ENCODE results near the gene UGT1A6. TPM values are rescaled to one million over a fixed set of nuclear protein-coding genes. Genes with fewer than 3 reads are reported as not detected.

Gene UGT1A6
- total RNA-seq, 1 experiment from 2014 or later: 0.79 TPM

- peaks cover 13% of the 10 kb centered on the region for H3K4me1 Mint-ChIP-seq (ENCODE audit: insufficient read depth, unreplicated experiment)
Measured at GRCh38 chr2:233798335-233799086, 105.8 kb downstream of the UGT1A6 start.

GRCh38 chr2:233799087-233799665 lies 106.5 kb downstream of the UGT1A6 start:
- no peak for DNase-seq (ENCODE audit: unreplicated experiment)
- Mint-ChIP-seq H3K36me3 (ENCODE audit: insufficient read depth, unreplicated experiment) (no peaks in the 10 kb centered on the region), H3K27ac (ENCODE audit: low read depth, unreplicated experiment) (no peak overlapping the region), H3K27me3 (ENCODE audit: insufficient read depth, unreplicated experiment) (peaks cover 10% of the 10 kb centered on the region), H3K4me3 (ENCODE audit: unreplicated experiment) (no peak overlapping the region), H3K9me3 (ENCODE audit: unreplicated experiment) (no peaks in the 10 kb centered on the region), H3K4me1 (ENCODE audit: insufficient read depth, unreplicated experiment) (peaks cover 13% of the 10 kb centered on the region)
- intact Hi-C loops (cut with micrococcal nuclease): no loop called here
- TF ChIP-seq, protein P1, sequence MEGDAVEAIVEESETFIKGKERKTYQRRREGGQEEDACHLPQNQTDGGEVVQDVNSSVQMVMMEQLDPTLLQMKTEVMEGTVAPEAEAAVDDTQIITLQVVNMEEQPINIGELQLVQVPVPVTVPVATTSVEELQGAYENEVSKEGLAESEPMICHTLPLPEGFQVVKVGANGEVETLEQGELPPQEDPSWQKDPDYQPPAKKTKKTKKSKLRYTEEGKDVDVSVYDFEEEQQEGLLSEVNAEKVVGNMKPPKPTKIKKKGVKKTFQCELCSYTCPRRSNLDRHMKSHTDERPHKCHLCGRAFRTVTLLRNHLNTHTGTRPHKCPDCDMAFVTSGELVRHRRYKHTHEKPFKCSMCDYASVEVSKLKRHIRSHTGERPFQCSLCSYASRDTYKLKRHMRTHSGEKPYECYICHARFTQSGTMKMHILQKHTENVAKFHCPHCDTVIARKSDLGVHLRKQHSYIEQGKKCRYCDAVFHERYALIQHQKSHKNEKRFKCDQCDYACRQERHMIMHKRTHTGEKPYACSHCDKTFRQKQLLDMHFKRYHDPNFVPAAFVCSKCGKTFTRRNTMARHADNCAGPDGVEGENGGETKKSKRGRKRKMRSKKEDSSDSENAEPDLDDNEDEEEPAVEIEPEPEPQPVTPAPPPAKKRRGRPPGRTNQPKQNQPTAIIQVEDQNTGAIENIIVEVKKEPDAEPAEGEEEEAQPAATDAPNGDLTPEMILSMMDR (IDR thresholded peaks at IDR 0.05; ENCODE audit: unreplicated experiment): no peak
- POLR2A ChIA-PET: no interaction called here
- CTCF ChIA-PET: interaction anchor here (1.1 kb wide), 1 partner anchor 41 kb away, joined by 3 read pairs; no protein-coding TSS in a partner anchor
- BruUV-seq (replicated peaks): no TSS peak

More at GRCh38 chr2:233798335-233799086, 105.8 kb downstream of the UGT1A6 start:
- TF ChIP-seq, protein P1 (IDR thresholded peaks at IDR 0.05; ENCODE audit: unreplicated experiment): no peak
- H3K36me3 Mint-ChIP-seq (ENCODE audit: insufficient read depth, unreplicated experiment): no peaks in the 10 kb centered on the region
- intact Hi-C loops (cut with micrococcal nuclease): no loop called here
- BruUV-seq (replicated peaks): no TSS peak
- no peaks in the 10 kb centered on the region for H3K9me3 Mint-ChIP-seq (ENCODE audit: unreplicated experiment)
- H3K4me3 Mint-ChIP-seq (ENCODE audit: unreplicated experiment): no peak overlapping the region
- peaks cover 10% of the 10 kb centered on the region for H3K27me3 Mint-ChIP-seq (ENCODE audit: insufficient read depth, unreplicated experiment)
- ChIA-PET POLR2A (no interaction called here), CTCF (interaction anchor here (0.7 to 1.1 kb wide), 2 partner anchors 40 to 389 kb away, joined by 3 read pairs; no protein-coding TSS in a partner anchor)
- no peak for DNase-seq (ENCODE audit: unreplicated experiment)
- no peak overlapping the region for H3K27ac Mint-ChIP-seq (ENCODE audit: low read depth, unreplicated experiment)

DNA sequence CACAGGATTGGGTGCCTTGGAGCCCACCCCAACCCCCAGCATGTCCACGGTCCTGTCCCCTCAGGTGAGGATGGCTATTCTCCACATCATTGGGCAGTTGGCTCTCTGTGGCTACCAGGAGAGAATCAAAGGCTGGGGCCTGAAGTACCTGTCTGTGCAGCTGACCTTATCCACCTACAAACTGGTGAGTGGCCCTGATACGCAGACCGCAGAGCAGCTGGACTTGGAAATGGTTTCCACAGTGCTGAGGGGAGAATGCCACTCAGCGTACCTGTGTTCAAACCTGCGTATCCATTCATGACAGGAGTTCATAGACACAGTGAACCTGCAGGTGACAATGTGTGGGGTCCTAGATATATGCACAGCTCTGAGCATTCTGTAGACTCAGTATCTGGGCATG lies 107.0 kb downstream of the UGT1A6 start:
- DNase-seq (ENCODE audit: unreplicated experiment): no peak
- H3K9me3 Mint-ChIP-seq (ENCODE audit: unreplicated experiment): no peaks in the 10 kb centered on the region
- no peak overlapping the region for H3K4me3 Mint-ChIP-seq (ENCODE audit: unreplicated experiment)
- intact Hi-C loops (cut with micrococcal nuclease): no loop called here
- H3K27ac Mint-ChIP-seq (ENCODE audit: low read depth, unreplicated experiment): no peak overlapping the region
- peaks cover 13% of the 10 kb centered on the region for H3K4me1 Mint-ChIP-seq (ENCODE audit: insufficient read depth, unreplicated experiment)
- H3K27me3 Mint-ChIP-seq (ENCODE audit: insufficient read depth, unreplicated experiment): peaks cover 10% of the 10 kb centered on the region
- no TSS peak for BruUV-seq (replicated peaks)
- no peaks in the 10 kb centered on the region for H3K36me3 Mint-ChIP-seq (ENCODE audit: insufficient read depth, unreplicated experiment)
- ChIA-PET CTCF (no interaction called here), POLR2A (no interaction called here)
- TF ChIP-seq, protein P1 (IDR thresholded peaks at IDR 0.05; ENCODE audit: unreplicated experiment): no peak

DNA sequence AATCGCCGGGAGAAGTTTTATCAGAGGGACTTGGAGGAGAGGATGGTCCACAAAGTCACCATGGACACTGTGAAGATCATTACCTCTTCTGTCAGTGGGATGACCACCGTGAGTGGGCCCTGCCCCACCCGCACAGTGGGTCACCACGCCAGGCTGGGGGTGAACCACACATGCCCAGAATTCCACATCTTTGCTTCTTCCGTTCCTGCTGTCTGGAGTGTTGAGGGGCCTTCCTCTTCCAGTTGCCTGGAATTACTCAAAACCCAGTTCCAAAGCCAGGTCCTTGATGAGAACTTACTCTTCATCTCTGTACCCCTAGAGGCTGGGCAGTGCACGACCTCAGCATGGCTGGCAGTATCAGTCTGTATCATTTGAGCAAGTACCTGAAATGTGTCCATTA lies 107.5 kb downstream of the UGT1A6 start:
- no TSS peak for BruUV-seq (replicated peaks)
- no peak for DNase-seq (ENCODE audit: unreplicated experiment)
- H3K36me3 Mint-ChIP-seq (ENCODE audit: insufficient read depth, unreplicated experiment): no peaks in the 10 kb centered on the region
- ChIA-PET CTCF (no interaction called here), POLR2A (no interaction called here)
- no peak overlapping the region for H3K27ac Mint-ChIP-seq (ENCODE audit: low read depth, unreplicated experiment)
- no peak overlapping the region for H3K4me3 Mint-ChIP-seq (ENCODE audit: unreplicated experiment)
- H3K4me1 Mint-ChIP-seq (ENCODE audit: insufficient read depth, unreplicated experiment): peaks cover 13% of the 10 kb centered on the region
- intact Hi-C loops (cut with micrococcal nuclease): no loop called here
- peaks cover 10% of the 10 kb centered on the region for H3K27me3 Mint-ChIP-seq (ENCODE audit: insufficient read depth, unreplicated experiment)
- TF ChIP-seq, protein P1 (IDR thresholded peaks at IDR 0.05; ENCODE audit: unreplicated experiment): no peak
- no peaks in the 10 kb centered on the region for H3K9me3 Mint-ChIP-seq (ENCODE audit: unreplicated experiment)
